NCI-H2171 (cell line): ENCODE data around the gene MARCHF6.
"Not testable (repeated sequence)": the region's sequence is repeated elsewhere in the genome, so short reads cannot be mapped to it uniquely, and the experiment has no call there.

Experiments used
- DNase-seq: peaks from one replicate; lab custom pipeline; 2025; lab: John Stamatoyannopoulos, UW

MARCHF6 gene, protein sequence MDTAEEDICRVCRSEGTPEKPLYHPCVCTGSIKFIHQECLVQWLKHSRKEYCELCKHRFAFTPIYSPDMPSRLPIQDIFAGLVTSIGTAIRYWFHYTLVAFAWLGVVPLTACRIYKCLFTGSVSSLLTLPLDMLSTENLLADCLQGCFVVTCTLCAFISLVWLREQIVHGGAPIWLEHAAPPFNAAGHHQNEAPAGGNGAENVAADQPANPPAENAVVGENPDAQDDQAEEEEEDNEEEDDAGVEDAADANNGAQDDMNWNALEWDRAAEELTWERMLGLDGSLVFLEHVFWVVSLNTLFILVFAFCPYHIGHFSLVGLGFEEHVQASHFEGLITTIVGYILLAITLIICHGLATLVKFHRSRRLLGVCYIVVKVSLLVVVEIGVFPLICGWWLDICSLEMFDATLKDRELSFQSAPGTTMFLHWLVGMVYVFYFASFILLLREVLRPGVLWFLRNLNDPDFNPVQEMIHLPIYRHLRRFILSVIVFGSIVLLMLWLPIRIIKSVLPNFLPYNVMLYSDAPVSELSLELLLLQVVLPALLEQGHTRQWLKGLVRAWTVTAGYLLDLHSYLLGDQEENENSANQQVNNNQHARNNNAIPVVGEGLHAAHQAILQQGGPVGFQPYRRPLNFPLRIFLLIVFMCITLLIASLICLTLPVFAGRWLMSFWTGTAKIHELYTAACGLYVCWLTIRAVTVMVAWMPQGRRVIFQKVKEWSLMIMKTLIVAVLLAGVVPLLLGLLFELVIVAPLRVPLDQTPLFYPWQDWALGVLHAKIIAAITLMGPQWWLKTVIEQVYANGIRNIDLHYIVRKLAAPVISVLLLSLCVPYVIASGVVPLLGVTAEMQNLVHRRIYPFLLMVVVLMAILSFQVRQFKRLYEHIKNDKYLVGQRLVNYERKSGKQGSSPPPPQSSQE

DNA sequence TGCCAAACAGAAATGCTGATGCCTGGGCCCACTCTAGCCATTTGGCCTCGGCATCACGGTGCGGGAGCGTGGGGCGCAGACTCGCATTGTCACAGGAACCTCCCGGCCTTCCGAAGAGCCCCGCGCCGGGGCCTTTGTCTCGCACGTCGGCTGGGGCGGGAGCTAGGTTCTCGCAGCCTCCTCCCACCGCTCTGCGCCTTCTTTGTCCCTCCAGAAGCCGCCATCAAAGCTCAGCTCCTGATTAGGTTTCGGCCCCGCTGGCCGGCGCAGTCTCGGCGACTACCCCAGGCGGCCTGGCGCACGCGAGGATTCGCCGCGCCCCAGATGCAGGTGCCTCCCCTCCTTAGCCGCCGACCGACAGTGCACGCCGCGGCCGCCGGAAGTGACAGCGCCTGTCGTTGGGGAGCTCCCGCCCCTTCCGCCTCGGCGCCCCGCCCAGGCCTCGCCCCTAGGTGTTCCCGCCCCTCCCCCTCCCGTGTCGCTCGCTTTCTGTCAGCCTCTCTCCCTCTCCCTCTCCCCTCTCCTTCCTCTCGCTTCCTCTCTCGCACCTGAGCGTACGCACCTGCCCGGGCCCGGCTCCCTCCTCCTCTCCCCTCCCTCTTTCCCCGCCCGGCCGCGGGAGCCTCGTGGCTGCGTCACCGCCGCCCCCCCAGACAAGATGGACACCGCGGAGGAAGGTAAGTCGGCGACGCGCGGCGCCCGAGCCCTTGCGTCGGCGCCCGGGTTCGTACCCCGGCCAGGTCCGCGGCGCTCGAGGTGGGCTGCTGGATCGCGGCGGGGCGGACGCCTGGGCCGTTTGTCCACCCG is at the start of gene MARCHF6:
Gene MARCHF6 (plus strand): TSS at position 455 of the 807 bp plus-strand sequence. CDS start 204 bp downstream, at position 659.
- peak; percentile 99 for DNase-seq

DNA sequence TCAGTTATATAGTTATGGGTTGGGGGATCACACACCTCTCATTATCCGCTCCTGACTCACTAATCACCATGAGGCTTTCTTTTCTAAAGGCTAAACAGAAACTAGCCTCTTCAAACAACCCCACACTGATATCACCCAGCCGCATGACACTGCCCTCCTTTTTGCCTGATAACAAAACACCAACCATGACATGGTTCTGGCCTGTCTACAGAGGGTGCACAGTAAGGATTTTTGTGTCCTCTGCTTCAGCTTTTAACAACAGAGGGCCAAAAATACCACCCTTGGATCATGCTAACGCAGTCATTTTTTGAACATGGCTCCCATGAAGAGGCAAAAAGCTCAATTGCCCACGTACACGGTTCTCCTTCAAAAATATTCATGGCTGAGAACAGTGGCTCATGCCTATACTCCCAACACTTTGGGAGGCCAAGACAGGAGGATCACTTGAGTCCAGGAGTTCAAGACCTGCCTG is 49.8 kb upstream of the MARCHF6 start:
- DNase-seq, result no peak

DNA sequence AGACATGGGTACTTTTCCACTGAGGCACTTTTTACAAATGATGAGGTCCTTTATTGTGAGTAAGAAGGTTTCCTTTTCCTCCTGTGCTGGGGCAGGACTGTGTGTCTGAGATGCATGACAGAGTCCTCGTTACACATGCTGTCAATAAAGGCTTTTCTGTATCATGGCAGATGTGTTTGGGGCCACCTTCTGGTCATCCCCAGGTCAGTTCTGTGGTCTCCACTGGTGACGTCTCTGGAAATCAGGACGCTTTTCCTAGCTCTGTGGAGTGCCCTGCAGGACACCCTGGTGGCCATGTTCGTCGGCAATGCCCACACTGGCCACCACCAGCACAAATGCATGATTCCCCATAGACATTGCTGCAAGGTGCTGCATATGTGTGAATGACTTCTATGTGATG is 48.6 kb upstream of the MARCHF6 start:
- DNase-seq, result no peak

DNA sequence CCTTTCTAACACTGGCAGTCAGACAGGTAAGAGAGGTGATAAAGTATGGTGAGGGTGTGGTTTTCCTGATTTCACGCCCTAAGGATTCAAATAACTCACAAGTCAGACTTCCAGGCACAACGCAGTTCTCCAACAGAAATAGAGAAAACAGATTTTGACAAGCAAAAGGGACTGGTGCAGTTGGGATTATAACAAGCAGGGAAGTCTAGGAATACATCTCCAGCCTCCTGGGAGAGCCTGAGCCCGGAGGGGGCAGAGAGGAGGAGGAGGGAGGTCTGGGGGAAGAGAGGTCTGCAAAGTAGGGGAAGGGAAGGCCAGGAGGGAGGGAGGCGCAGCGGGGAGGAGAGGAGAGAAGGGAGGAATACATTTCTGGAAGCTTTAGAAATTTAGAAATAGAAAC is 47.4 kb upstream of the MARCHF6 start:
- no peak for DNase-seq

DNA sequence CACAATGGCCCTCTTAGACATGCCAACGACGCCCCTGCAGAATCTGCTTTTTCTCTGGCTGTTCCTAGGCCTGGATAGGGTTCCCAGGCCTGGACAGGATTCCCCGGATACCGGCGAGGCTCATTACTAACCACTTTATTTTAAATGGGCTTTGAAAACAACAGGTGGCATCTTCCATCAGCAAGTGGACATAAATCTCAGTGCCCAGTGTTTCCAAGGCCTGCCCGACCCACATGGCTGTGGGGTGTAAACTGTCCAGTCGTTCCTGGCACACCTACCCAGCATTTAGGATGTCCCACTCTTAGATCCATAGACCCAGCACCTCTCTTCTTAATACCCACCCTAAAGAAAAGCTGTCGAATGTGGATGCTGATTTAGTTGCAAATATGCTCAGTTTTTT is 46.7 kb upstream of the MARCHF6 start:
- DNase-seq, result no peak

DNA sequence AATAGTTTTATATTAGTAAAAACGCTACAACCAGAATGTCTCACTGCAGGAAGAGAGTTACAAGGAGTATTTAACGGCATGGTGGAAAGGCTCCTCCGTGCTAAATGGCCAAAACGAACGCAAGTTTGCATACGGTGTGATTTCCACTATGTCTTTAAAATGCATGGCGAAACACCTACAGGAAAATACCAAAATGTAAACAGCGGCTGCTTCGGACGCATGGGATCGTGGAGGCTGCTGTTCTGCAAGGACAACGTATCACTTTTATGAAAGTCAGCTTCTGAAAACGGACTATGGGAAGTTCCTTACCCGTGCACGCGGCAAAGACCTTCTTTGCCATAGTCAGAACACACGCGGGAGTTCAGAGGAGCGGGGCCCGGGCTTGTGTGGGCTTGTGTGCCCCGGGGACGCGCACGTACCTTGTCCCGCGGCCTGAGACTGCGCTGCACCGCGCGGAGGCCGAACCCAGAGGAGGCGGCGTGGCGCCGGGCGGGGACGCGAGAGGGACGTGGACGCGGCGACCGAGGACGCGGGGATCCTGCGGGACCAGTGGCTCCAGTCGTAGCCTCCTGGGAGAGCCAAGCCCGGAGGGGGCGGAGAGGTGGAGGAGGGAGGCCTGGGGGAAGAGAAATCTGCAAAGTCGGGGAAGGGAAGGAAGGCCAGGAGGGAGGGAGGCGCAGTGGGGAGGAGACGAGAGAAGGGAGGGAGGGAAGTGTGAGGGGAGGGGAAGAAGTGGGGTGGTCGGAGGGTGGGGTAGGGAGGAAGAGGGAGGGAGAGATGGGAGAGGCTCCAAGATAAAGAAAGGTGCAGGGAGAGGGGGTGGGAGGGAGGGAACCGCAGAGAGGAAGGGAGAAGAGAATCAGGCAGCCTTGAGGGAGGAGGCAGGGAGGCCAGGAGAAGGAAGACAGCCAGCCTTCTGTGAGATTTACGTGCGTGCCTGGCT is 46.0 kb upstream of the MARCHF6 start, which contains the start of gene CMBL:
Gene CMBL (minus strand): TSS at position 697 of the 943 bp plus-strand sequence. CDS start 17,140 bp downstream, outside the sequence.
- DNase-seq, result peak; percentile 73

DNA sequence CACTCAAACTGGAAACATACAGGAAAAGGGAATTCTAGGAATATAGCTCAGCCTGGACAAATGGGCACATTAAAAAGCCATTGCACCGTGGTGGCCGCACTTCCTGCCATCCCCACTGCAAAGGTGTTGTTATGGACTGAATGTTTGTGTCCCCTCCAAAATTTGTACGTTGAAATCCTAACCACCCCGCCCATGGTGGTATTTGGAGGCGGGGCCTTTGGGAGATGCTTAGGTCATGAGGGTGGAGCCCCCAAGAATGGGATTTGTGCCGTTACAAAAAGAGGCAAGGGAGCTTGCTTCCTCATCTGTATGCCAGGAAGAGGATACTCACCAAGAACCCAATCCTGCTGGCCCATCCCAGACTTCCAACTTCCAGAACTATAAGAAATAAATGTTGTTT is 44.7 kb upstream of the MARCHF6 start:
- DNase-seq, result no peak

DNA sequence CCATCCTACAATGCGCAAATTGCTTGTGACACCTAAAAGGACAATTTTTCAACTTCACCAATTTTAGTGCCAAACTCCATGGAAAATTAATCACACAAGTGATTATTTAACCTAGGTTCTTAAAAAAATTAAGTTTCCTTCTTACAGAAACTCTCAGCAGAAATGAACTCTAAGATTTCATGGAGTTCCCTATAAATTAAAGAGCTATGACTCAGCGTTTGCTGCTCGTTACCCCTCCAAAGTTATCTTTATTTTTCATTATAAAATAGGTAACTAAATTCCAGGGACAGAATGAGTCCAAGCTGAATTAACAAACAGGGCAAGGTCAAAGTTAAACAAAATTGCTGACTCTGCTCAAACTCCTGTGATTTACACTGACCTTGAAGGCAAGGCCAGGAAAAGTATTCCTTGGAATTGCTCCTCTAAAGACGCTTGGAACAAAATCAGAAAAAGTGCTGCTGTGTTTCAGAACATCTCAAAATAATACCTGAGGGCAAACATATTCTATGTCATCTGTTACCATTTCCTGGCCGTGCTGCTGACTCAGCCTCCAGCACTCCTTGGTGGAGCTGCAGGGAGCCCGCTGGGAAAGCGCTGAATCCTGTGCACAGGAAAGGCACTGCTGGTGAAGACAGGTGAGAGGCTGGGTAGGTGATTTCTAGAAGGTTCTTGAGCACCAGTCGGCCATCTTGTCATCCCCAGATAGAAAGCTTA is 43.3 kb upstream of the MARCHF6 start:
- DNase-seq, result no peak

DNA sequence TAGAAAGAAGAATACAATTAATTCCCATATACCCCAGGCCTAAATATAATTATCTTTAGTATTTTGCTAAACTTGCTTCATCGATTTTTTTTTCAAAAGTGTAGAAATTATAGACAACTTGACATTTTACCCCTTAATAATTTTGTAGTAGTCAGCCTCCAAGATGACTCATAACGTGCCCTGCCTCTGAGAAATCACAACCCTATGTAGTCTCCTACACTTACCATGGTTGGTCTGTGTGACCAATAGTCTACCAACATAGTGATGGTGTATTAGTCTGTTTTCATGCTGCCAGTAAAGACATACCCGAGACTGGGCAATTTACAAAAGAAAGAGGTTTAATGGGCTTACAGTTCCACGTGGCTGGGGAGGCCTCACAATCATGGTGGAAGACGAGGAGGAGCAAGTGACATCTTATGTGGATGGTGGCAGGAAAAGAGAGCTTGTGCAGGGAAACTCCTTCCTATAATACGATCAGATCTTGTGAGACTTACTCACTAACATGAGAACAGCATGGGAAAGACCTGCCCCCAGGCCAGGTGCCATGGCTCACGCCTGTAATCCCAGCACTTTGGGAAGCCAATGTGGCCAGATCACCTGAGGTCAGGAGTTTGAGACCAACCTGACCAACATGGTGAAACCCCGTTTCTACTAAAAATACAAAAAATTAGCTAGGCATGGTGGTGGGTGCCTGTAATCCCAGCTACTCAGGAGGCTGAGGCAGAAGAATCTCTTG is 42.5 kb upstream of the MARCHF6 start:
- not testable (repeated sequence) for DNase-seq

DNA sequence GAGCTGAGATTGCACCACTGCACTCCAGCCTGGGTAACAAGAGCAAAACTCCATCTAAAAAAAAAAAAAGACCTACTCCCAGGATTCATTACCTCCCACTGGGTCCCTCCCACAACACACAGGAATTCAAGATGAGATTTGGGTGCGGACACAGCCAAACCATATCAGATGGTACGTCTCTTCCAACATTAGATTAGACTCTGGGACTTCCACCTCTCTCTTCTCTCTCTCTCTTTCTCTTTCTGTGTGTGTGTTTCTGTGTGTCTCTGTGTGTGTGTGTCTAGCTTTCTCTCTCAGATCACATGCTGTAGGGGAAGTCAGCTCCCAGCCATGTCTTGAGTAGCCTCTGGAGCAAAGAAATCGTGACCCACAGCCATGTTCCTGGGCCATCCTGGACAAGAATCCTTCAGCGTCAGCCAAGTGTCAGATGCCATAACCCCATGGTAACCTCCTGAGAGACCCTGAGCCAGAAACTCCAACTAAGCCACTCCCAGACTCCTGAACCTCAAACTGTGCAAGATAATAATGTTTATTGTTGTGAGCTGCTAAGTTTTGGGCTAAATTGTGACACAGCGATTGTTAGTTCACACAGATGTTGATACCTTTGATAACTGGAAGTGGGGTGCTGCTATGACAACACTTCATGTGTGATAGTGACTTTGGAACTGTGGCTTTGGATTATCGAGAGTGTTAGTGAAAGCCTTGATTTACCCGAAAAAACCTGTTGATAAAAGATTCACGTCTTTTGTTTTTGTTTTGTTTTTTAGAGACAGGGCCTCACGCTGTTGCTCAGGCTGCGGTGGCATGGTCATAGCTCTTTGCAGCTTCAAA is 41.7 kb upstream of the MARCHF6 start:
- DNase-seq, result no peak

DNA sequence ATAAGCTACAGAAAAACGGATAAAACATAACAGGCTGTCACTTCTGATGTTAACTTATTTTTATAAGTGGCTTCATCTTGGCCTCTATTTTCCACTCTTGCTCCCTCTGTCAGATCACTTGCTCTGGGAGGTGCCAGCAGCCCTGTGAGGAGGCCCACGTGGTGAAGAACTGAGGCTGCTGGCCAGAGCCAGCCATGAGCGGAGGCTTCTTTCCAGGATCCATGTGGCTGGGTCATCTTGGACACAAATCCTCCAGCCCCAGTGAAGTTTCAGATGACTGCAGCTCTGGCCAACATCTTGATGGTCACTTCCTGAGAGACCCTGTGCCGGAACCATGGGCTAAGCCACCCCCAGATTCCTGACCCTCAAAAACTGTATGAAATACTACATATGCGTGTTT is 38.3 kb upstream of the MARCHF6 start:
- no peak for DNase-seq

DNA sequence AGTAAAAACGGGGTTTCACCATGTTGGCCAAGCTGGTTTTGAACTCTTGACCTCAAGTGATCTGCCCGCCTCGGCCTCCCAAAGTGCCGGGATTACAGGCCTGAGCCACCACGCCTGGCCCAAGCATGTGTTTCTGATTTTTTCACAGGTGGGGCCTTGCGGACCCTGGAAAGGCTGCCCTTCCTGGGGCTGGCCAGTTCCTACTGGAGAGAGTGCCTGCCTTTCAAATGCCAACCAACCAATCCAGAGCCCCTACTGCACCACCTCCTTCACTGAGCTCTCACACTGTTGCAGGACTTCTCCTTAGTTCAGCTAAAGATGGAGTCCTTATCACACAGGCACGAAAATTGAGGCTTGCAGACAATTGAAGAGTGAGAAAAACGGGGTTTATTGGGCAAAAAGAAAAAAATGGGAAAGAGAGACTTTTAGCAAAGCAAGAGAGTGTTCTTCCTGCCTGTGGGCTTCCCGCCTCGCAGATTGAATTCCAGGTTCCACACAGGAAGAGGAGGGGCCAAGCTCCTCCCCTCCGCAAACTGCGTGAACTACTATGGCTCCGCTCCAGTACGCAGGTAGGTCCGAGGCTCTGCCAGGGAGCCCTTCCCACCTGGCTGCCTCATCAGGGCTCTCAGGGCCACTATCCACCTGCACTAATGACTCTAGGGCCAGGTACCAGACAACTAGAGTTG is 37.5 kb upstream of the MARCHF6 start:
- DNase-seq, result no peak

DNA sequence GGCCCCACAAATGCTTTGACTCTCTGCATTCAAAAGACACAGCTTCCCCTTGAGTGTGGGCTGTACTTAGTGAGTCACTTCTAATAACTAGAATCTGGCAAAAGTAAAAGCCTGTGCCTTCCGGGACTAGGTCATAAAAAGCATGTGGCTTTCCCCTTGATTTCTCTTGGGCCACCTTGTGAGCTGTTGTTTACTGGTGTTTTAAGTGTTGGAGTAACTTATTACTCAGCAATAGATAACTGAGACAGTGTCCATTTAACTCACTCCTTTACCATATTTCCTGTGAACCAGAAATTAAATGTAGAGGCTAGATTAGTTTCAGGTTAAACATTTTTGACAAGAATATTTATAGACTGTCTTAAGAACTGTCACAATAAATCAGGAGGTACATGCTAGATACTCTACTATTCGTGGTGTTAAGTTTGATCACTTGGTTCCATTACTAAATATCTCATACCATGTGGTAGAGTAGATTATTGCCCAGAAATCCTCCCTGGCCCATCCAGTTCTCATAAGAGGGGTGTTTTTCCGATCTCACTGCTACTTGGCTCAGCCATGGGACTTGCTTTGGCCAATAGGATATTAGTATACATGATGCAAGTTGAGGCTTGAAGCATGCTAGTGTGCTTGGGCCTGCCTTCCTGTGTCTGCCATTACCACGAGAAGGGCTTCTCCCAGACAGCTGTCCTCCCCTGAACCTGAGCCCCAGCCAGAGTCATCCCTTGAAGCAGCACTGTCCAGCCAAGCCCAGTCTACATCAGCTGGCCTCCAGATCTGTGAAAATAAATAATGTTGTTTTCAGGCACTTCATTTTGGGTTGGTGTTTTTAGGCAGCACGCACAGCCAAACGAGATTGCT is 35.4 kb upstream of the MARCHF6 start:
- DNase-seq, result no peak

DNA sequence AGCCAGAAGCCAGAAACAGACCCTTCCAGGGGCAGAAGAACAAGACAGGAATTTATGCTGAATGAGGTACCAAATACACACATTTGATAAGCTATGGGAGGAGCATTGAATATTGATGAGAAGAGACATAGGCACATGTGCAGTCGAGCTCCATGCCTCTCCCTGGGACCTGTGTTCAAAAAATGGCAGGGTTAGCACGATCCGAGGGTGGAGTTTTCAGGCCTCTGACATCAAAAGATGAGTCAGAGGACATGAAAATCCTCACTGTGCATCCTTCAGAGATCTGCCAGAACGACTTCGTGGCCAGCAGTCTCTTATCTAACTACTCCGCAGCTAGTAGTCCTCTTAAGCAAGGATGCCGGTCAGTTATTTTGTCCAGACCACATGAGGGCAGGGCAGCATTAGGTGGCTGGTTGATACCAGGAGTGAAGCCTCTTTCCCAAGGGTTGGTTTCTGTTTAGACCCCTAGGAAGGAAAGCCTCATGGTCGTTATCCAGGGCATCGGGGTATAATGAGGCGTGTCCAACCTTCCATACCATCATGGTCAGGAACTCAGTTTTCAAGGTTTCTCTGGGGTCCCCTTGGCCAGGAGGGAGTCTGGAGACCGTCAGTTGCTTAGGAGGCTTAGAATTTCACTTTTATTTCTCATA is 34.2 kb upstream of the MARCHF6 start:
- DNase-seq, result no peak

DNA sequence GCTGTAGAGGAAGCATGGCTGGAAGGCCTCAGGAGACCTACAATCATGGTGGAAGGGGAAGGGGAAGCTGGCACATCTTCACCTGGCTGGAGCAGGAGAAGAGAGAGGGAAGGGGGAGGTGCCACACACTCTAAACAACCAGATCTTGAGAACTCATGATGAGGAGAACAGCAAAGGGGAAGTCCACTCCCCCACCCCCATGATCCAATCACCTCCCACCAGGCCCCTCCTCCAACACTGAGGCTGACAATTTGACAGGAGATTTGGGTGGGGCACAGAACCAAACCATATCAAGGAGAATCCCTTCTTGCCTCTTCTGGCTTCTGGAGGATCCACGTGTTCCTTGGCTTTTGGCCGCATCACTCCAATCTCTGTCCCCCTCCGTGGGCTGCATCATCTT is 32.7 kb upstream of the MARCHF6 start:
- no peak for DNase-seq

DNA sequence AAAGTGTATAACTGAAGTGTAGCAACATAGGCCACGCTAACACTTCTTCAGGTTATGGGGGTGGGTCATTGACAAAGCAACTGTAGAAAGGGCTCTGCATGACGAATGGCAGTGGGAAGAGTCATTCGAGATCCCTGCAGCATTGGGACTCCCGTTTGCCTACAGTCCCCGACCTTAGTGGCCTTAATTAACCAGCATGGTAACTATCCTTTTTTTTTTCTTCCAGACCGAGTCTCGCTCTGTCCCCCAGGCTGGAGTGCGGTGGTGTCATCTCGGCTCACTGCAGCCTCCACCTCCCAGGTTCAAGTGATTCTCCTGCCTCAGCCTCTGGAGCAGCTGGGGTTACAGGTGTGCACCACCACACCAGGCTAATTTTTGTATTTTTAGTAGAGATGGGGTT is 31.6 kb upstream of the MARCHF6 start:
- no peak for DNase-seq
